GM19463 (cell line): Measurements from ENCODE around the gene SCAF1.

Experiments used
- ATAC-seq: cut with Tn5 transposase; IDR thresholded peaks from one replicate; pipeline ENCODE4 v1.9.1; 2021; ENCODE audit warnings: mild to moderate bottlenecking, moderate library complexity; ENCODE audit not compliant: unreplicated experiment

SCAF1 gene

DNA sequence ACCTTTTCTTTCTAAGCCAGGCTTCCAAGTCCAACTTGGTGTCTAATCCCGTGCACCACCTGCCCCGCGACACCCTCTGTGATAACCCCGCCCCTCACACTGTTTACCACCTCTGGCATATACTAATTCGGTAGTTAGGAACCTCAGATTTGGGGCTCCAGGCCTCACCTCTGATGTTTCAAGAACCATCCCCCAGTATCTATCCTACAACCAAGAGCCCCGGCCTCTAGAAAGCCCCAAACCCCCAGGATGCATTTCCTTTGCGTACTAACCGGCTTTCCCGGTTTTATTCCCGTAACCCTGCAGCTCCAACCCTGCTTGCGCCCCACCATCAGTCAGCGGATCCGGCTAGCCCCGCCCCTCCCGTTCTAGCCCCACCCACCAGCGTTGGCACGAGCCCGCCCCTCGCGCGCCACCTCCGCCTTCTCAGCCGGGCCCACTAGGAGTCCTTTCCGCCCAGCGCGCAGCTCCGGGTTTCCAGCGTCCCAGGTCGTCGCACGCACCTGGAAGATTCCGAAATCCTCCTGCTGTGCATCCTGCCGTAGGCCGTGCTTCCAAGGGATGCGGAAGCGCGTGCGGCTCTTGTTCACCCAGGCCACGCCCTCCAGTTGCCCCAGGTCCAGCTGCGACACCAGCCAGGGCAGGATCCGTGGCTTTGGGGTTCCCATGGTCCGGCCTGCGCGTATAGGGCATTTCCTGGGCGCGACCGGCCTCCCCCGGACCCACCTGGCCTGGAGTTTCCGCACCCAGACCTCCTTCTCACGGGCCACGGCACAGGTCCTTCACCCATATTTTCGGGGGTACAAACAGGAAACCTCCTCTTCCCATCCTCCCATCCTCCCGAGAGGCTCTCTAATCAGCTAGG lies 22.4 kb downstream of the SCAF1 start:
- ATAC-seq, result no peak

GRCh38 chr19:49665036-49665350 lies 23.0 kb downstream of the SCAF1 start:
- ATAC-seq, result no peak

DNA sequence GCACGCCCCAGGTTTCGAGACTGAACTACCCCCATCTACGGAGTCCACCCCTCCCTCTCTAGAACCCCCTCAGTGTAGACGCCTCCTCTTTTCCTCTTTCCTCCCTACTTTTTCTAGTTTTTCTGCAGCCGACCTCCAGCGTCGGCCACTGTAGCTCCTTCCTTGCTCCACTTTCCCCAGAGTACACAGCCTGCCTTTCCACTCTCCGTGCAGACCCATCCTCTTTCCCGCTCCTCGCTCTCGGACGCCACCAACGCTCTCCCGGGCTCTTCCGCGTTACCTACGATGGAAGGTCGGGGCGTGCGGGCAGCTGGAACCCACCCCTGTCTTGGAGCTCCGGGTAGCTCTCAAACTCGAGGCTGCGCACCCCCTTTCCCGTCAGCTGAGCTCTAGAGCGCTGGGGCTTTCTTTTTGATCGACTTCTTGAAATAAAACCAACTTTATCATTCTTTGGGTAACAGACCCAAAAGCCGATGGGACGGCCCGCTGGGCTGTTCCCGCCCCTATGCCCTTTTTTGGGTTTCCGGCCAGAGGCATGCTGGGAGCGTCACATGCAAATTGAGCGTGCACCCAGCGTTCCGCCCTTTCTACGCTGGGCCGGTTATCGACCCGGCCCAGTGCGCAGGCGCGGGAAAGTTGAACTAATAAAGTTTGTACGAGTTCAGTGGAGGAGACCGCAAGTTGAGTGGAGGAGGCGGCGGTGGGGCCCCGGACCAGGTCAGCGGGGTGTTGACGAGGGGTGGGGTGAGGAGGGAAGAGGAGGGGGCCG lies 23.5 kb downstream of the SCAF1 start, which contains the start of the genes BCL2L12 and IRF3:
Gene BCL2L12 (plus strand): TSS at position 583 of the 769 bp plus-strand sequence. CDS start 760 bp downstream, outside the sequence.
Gene IRF3 (minus strand): TSS at position 507 of the 769 bp plus-strand sequence. CDS start 1,019 bp downstream, outside the sequence.
- ATAC-seq, result peak; percentile 83

DNA sequence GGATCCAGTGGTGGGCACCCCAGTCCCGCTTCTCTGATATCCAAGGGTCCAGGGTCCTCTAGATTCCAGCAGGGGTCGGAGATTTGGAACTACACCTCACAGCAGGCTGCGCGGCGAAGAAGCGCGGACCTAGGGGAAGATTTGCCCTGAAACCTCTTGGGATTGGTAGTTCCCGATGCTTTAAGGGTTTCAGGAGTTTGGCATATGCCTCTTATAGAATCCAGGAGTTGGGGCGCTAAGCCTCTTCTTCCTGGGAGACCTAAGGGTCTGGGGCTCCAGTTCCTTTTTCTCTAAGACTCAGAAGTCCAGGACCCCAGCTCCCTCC lies 24.1 kb downstream of the SCAF1 start:
- ATAC-seq, result no peak

- ATAC-seq, result no peak
These were observed 25.5 kb downstream of the SCAF1 start for GRCh38 chr19:49667473-49667872.

DNA sequence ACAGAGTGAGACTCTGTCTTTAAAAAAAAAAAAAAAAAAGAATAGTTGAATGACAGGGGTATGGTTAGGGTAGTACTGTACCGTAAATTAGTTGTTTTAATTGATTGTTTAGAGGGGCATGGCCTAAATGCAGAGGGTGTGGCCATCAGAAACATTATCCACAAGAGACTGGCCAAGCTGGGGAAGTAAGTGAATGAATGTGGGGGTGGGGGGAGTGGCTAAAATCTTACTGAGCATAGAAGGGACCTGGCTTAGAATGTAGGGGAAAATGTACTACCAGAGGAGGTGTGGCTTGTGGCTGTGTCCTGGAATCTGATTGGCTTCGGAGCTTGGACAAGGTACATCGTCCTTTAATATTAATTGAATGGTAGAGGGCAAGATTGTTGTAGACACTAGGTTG lies 27.5 kb downstream of the SCAF1 start:
- ATAC-seq, result no peak

DNA sequence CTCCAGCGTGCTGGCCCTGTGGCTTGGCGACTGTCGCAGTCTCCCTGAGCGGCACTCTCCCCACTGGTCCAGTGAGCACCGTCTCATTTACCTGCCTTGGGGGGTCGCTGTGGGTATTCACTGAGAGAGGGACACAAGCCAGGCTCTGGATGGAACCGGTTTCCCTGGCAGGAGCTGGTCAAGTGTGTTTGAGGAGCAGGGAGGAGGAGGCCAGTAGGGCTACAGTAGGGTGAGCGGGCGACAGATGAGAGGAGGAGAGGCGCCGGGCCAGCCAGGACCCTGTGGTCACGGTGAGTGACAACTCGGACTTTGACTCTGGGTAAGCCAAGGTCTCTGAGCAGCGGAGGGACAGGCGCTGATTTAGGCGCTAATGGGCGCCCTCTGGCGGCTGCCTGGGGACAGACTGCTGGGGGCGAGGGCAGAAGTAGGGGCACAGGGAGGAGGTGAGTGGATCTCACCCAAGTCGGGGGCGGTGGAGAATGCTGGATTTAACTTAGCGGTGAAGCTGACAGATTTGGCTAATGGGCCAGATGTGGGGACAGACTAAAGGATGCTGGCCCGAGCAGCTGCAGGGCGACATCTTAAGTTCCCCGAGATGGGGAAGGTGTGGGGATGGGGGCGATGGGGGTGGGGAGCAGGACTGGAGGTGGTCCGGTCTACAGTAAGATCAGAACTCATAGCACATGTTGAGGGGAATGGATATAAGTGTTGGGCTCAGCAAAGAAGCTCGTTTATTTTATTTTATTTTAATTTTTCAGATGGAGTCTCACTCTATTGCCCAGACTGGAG lies 30.3 kb downstream of the SCAF1 start:
- no peak for ATAC-seq

DNA sequence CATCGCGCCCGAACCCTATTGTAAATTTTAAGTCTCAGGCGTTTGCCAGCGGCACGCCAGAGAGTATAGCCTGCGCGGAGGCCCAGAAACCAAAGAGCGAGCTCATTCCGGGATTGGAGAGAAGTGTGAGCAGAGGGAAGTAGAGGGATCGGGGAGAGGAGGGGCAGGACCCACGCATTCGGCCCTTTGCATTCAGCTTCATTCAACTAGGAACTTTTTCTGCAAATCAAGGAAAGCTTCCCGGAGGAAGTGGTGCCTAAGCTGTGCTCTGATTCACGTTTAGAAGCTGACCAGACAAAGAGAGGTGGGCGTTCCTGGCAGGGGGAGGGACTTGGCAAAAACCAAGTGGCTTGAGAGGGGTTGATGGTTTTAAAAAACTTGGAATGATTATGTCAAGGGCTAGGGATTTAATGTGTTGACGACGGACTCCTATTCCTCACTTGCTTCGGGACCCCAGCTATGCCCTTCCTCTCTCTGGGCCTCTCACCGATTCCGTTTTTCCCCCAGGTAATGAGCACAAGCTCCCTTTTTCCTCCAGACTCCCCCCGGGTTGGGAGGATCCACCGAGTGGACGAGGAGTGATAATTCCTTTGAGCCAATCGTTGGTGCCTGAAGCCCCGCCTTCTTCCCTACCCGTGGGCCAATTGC lies 34.3 kb downstream of the SCAF1 start:
- no peak for ATAC-seq

DNA sequence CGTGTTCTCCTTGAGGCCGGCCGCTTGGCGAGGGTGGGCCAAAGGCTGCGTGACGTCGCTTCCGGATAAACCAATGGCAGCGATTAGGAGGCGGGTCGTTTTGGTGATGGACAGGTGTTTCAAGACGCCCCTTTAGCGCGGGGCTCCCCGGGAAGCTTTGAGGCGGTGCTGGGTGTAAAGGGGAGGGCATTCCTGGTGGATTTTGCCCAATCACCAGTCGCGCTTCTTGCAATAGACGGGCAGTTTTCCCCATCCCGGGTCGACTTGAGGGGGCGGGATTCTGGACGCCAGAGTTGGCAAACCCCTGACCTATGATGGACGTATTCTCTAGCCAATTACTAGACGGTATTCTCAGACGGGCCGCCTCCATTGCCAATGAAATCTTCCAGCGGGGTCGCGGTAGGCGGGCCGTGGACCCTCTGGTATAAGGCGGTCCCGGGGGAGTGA lies 34.8 kb downstream of the SCAF1 start:
- ATAC-seq, result peak; percentile 66

GRCh38 chr19:49677231-49677900 lies 35.4 kb downstream of the SCAF1 start, which contains the start of gene PRMT1:
PRMT1 (plus strand) TSS chr19:49677271; CDS start chr19:49677281, 10 bp downstream.
- no peak for ATAC-seq

DNA sequence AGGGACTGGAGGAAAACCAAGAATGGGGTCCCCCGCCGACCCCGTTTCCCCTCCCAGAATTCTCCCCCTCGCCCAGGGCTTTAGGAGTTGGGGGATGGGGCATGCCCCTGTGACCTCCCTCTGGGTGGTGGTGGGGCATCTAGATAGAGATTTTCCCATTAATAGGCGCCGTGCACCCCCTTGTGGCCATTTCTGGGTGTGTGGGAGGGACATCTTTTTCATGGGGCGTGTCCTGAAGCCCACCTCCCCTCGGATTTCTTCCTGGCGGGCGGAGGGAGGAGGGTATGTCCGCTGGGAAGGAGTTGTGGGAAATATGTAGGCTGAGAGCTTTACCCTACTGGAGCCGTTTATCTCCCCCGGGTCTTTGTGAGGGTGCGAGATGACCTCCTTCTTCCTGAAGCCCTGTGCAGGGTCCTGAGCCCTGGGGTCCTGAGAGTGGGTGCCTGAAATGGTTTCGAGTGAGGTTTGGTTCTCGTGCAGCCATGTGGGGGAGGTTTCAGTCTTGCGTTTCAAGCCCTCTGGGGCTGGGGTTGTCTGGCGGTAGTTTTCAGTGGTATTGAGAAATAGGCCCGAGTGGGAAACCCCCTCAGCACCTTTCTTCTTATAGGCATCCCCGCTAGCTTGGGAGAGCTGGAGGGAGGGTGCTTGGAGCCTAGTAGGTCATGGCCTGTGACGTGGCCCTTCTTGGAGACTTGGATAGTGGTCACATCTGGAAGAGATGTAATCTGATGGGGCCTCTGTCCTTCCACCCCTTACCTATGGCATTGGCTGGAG lies 36.1 kb downstream of the SCAF1 start:
- no peak for ATAC-seq

GRCh38 chr19:49678985-49679770 lies 37.2 kb downstream of the SCAF1 start:
- no peak for ATAC-seq

- no peak for ATAC-seq
These were observed 37.9 kb downstream of the SCAF1 start for GRCh38 chr19:49679771-49680413.

GRCh38 chr19:49680421-49681351 lies 38.7 kb downstream of the SCAF1 start:
- ATAC-seq, result no peak

DNA sequence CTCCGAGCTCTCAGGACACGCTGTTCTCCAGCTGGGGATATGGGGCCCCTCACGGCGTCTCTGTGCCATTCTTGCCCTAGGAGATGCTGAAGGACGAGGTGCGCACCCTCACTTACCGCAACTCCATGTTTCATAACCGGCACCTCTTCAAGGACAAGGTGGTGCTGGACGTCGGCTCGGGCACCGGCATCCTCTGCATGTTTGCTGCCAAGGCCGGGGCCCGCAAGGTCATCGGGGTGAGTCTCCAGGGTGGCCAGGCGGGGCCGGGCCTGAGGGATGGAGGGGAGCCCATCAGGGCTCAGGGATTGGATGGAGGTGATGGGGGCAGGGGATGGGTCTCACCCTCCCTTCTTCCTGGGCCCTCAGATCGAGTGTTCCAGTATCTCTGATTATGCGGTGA lies 39.8 kb downstream of the SCAF1 start:
- ATAC-seq, result no peak

DNA sequence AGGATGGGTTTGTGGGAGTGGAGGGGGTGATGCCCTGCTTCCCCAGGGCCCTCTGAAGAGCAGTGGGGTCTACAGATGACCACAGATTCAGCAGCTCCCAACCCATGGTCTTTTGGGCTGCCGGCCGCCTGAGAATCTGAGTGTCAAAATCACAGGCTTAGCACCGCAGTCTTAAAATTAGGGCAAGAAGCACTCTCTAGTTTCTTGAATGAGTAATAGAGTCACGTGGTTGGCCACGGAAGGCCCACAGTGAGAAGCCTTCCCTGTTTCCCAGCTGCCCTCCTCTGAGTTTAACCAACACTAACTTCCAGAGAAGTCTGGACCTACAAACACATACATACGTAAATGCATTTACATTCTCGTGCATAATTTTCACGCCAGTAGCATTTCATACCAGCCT lies 40.3 kb downstream of the SCAF1 start:
- ATAC-seq, result no peak

DNA sequence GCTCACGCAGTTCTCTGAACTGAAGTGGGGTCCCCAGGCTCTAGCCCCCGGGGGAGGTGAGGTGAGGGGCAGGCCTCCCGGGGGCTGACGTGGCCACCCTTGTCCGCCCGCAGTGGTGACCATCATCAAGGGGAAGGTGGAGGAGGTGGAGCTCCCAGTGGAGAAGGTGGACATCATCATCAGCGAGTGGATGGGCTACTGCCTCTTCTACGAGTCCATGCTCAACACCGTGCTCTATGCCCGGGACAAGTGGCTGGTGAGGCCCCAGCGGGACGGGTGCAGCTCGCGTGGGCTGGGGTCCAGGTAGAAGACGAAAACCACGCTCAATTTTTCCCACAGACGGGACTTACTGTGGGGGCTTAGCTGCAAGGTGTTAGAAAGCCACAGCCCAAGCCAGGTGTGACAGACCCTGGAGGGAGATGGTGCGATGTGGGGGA lies 41.8 kb downstream of the SCAF1 start:
- ATAC-seq, result no peak
